OCI-LY1 (cell line): Measurements from ENCODE around the gene RPSA.
"Not testable (repeated sequence)": the region's sequence is repeated elsewhere in the genome, so short reads cannot be mapped to it uniquely, and the experiment has no call there.

Experiments
- H2AFZ ChIP-seq: fragments of 200-600 bp; sonication (generic), shearing (Covaris generic); 2 replicates; pipeline ENCODE4 v1.6.0; 2014; ENCODE audit warnings: antibody characterized with exemption, mild to moderate bottlenecking, low read length
- H3F3A ChIP-seq: fragments of 200-600 bp; sonication (generic), shearing (Covaris generic); 2 replicates; pipeline ENCODE4 v1.6.0; 2014; ENCODE audit warnings: mild to moderate bottlenecking, antibody characterized with exemption, low read length, moderate library complexity; ENCODE audit not compliant: insufficient read depth
- H3K27ac ChIP-seq: fragments of 200-600 bp; sonication (generic); 2 replicates; pipeline ENCODE4 v1.5.1; 2014; ENCODE audit warnings: low read length, mixed run types, mild to moderate bottlenecking, low read depth; ENCODE audit not compliant: poor library complexity, severe bottlenecking
- H3K27me3 ChIP-seq: fragments of 200-600 bp; sonication (generic); 2 replicates; pipeline ENCODE4 v1.6.0; 2014; ENCODE audit warnings: antibody characterized with exemption, mild to moderate bottlenecking, low read length, moderate library complexity; ENCODE audit not compliant: insufficient read depth
- H3K36me3 ChIP-seq: fragments of 200-600 bp; sonication (generic); 2 replicates; pipeline ENCODE4 v1.6.1; 2014; ENCODE audit warnings: mild to moderate bottlenecking, antibody characterized with exemption, low read length, moderate library complexity, mixed read lengths; ENCODE audit not compliant: insufficient read depth
- H3K4me1 ChIP-seq: fragments of 200-600 bp; sonication (generic); 2 replicates; pipeline ENCODE4 v1.5.1; 2014; ENCODE audit warnings: mild to moderate bottlenecking, low read length, moderate library complexity; ENCODE audit not compliant: insufficient read depth, severe bottlenecking
- H3K4me2 ChIP-seq: fragments of 200-600 bp; sonication (generic), shearing (Covaris generic); 2 replicates; pipeline ENCODE4 v1.6.1; 2014; ENCODE audit warnings: low read length
- H3K4me3 ChIP-seq: fragments of 200-600 bp; sonication (generic); 2 replicates; pipeline ENCODE4 v1.5.1; 2014; ENCODE audit warnings: low read length, low read depth, mild to moderate bottlenecking, mixed read lengths; ENCODE audit not compliant: poor library complexity, severe bottlenecking
- H3K79me2 ChIP-seq: fragments of 200-600 bp; shearing (Covaris generic); 2 replicates; pipeline ENCODE4 v1.6.1; 2016; ENCODE audit warnings: mixed run types, low read length, mixed read lengths; ENCODE audit not compliant: insufficient read depth
- H3K9ac ChIP-seq: fragments of 200-600 bp; sonication (generic), shearing (Covaris generic); 2 replicates; pipeline ENCODE4 v1.6.1; 2014; ENCODE audit warnings: mild to moderate bottlenecking, low read length, mixed read lengths
- H3K9me2 ChIP-seq: fragments of 200-600 bp; sonication (generic), shearing (Covaris generic); 2 replicates; pipeline ENCODE4 v1.6.1; 2014; ENCODE audit warnings: low read depth, mild to moderate bottlenecking, low read length, mixed read lengths
- H3K9me3 ChIP-seq: fragments of 200-600 bp; shearing (Covaris generic); 2 replicates; pipeline ENCODE4 v1.6.1; 2014; ENCODE audit warnings: low read length, mixed read lengths
- H4K20me1 ChIP-seq: fragments of 200-600 bp; sonication (generic), shearing (Covaris generic); 2 replicates; pipeline ENCODE4 v1.6.0; 2016; ENCODE audit warnings: mild to moderate bottlenecking, low read length; ENCODE audit not compliant: insufficient read depth
- CTCF ChIP-seq: fragments of 200-600 bp; sonication (generic), shearing (Covaris generic); IDR thresholded peaks from 2 replicates; pipeline ENCODE4 v1.5.1; 2017; ENCODE audit warnings: mild to moderate bottlenecking, antibody characterized with exemption, low read length, moderate library complexity, mixed read lengths
- EZH2 ChIP-seq: fragments of 200-600 bp; sonication (generic), shearing (Covaris generic); IDR thresholded peaks from 2 replicates; pipeline ENCODE4 v1.8.0; 2017; ENCODE audit warnings: borderline replicate concordance, mixed run types, mild to moderate bottlenecking, antibody characterized with exemption, low read length, moderate library complexity, mixed read lengths

The RPSA gene

DNA sequence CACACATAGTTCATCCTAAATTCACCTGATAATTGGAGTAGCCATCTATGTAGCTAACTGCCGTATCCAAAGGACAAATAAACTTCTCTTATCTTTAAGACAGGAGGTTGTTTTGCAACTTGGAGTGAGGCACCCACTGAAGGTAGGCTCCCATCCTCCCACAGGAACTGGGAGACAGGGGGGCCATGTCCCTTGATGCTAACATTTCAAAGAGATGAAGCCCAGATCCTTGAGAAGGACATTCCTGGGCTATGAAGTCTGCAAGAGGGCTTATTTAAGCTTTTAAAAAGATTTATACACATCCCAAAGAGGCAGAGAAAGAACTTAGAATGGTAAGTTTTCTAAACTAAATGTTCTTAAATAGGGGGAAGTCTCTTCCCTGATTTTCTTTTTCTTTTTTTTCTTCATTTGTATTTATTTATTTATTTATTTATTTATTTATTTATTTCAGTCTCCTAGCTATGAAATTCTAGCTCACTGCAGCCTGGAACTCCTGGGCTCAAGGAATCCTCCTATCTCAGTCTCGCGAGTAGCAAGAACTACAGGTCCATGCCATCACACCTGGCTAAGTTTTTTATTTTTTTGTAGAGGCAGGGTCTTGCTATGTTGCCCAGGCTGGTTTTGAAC, 48.2 kb downstream of the RPSA start:
- H3K9me2 ChIP-seq, result no peaks in the 10 kb centered on the region
- no peaks in the 10 kb centered on the region for H4K20me1 ChIP-seq
- no peaks in the 10 kb centered on the region for H3K9me3 ChIP-seq
- H3K4me2 ChIP-seq, result no peak overlapping the region
- no peaks in the 10 kb centered on the region for H3K27me3 ChIP-seq
- TF ChIP-seq EZH2 (no peak), CTCF (no peak)
- H3F3A ChIP-seq, result no peaks in the 10 kb centered on the region
- no peak overlapping the region for H3K9ac ChIP-seq
- H3K27ac ChIP-seq, result no peak overlapping the region
- no peaks in the 10 kb centered on the region for H3K36me3 ChIP-seq
- H3K4me3 ChIP-seq, result no peak overlapping the region
- no peaks in the 10 kb centered on the region for H3K79me2 ChIP-seq
- no peaks in the 10 kb centered on the region for H3K4me1 ChIP-seq
- no peak overlapping the region for H2AFZ ChIP-seq

GRCh38 chr3:39456159-39456558, 49.6 kb downstream of the RPSA start:
- TF ChIP-seq CTCF (no peak), EZH2 (no peak)

GRCh38 chr3:39457361-39457760, 50.8 kb downstream of the RPSA start:
- no peak overlapping the region for H3K4me2 ChIP-seq
- no peak overlapping the region for H3K4me3 ChIP-seq
- no peak overlapping the region for H3K9ac ChIP-seq
- no peak for TF ChIP-seq EZH2
- TF ChIP-seq CTCF, result no peak
- H3K36me3 ChIP-seq, result no peaks in the 10 kb centered on the region
- no peak overlapping the region for H2AFZ ChIP-seq
- no peaks in the 10 kb centered on the region for H3K79me2 ChIP-seq
- H3K9me3 ChIP-seq, result no peaks in the 10 kb centered on the region
- no peaks in the 10 kb centered on the region for H3F3A ChIP-seq
- H3K27me3 ChIP-seq, result no peaks in the 10 kb centered on the region
- H3K4me1 ChIP-seq, result no peaks in the 10 kb centered on the region
- H3K9me2 ChIP-seq, result no peaks in the 10 kb centered on the region
- H3K27ac ChIP-seq, result no peak overlapping the region
- H4K20me1 ChIP-seq, result no peaks in the 10 kb centered on the region

More at GRCh38 chr3:39456159-39456558, 49.6 kb downstream of the RPSA start:
- no peak overlapping the region for H3K4me2 ChIP-seq
- H3K9ac ChIP-seq, result no peak overlapping the region
- H4K20me1 ChIP-seq, result no peaks in the 10 kb centered on the region
- H3K9me2 ChIP-seq, result no peaks in the 10 kb centered on the region
- no peaks in the 10 kb centered on the region for H3K36me3 ChIP-seq
- H3F3A ChIP-seq, result no peaks in the 10 kb centered on the region
- H3K4me3 ChIP-seq, result no peak overlapping the region
- no peaks in the 10 kb centered on the region for H3K9me3 ChIP-seq
- no peak overlapping the region for H2AFZ ChIP-seq
- no peaks in the 10 kb centered on the region for H3K27me3 ChIP-seq
- H3K4me1 ChIP-seq, result no peaks in the 10 kb centered on the region
- no peak overlapping the region for H3K27ac ChIP-seq
- H3K79me2 ChIP-seq, result no peaks in the 10 kb centered on the region

- not testable (repeated sequence) for H3K27me3 ChIP-seq, H4K20me1 ChIP-seq, H3K4me1 ChIP-seq, H3K4me3 ChIP-seq, H3K9ac ChIP-seq, H3K36me3 ChIP-seq, H3K9me2 ChIP-seq, H3K79me2 ChIP-seq, H3K27ac ChIP-seq, H3K4me2 ChIP-seq, H2AFZ ChIP-seq, H3K9me3 ChIP-seq, H3F3A ChIP-seq
Measured at GRCh38 chr3:39458579-39458978, 52.1 kb downstream of the RPSA start.
